Measurements from ENCODE around the gene MIA.
A peak's percentile ranks its signal among the peaks of the same experiment; 100 is the strongest.
"Not testable (repeated sequence)": the region's sequence is repeated elsewhere in the genome, so short reads cannot be mapped to it uniquely, and the experiment has no call there.

MIA gene

DNA sequence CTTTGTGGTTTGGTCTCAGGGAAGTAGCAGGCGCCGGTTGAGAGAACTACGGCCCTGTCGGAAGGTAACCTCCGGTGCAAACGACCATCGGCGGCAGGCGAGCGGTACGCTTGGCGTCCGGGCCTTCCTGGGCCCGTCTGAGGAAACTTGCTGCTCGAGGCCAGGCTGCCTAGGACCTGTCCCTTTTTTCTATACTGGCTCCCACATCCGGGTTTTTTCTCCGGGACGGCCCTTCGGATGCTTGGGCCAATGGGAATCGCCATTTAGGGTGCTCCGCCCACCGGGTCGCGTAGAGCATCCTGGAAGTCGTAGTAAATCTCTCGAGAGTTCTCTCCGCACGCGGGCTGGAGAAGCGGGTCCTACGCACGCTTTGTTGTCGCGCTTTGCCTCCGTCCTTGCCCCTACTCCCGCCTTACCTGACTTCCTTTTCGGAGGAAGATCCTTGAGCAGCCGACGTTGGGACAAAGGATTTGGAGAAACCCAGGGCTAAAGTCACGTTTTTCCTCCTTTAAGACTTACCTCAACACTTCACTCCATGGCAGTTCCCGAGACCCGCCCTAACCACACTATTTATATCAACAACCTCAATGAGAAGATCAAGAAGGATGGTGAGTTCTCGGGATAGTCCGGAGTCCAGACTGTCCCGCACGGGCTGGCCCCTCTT, 24.3 kb upstream of the MIA start, which contains the start of gene SNRPA:
SNRPA (plus strand) TSS at position 330 of the 664 bp plus-strand sequence; CDS start at position 536, 206 bp downstream.
- peak; percentile 96 for DNase-seq

- DNase-seq = no peak
Observed at GRCh38 chr19:40752257-40752781, 23.0 kb upstream of the MIA start.

- DNase-seq = no peak
Observed at GRCh38 chr19:40754611-40755247, 20.6 kb upstream of the MIA start.

DNA sequence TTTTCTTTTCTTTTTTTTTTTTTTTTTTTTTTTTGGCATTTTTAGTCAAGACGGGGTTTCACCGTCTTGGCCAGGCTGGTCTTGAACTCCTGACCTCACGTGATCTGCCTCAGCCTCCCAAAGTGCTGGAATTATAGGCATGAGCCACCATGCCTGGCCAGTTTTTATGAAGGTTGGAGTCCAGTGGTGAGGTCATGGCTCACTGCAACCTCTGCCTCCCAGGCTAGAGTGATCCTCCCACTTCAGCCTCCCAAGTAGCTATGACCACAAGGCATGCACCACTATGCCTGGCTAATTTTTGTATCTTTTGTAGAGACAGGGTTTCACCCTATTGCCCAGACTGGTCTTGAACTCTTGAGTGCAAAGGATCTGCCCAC, 20.1 kb upstream of the MIA start:
- no peak for DNase-seq

GRCh38 chr19:40755791-40756190, 19.5 kb upstream of the MIA start:
- no peak for DNase-seq

DNA sequence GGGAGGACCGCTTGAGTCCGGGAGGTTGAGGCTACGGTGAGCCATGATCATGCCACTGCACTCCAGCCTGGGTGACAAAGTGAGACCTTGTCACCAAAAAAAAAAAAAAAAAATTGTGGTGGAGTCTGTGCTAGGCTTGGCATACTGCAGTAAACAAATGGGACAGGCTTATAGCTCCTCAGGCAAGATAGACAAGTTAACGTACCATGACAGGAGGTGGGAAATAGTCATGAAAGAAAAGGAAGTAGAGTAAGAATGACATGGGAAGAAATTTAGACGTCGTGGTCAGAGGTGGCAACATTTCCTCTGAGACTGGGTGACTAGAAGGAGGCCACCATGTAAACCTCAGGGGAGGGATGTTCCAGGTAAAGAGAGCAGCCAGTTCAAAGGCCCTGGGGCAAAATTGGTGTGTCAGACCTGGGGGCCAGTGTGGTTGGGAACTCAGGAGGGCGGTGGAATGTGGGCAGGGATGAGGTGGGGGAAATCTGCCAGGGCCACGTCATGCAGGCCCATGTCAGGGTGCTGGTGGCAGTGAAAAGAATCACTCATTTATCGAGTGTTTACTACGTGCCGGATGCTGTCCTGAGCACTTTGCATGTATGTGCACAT, 18.7 kb upstream of the MIA start:
- DNase-seq = no peak

- no peak for DNase-seq
Observed at GRCh38 chr19:40758491-40758890, 16.8 kb upstream of the MIA start.

DNA sequence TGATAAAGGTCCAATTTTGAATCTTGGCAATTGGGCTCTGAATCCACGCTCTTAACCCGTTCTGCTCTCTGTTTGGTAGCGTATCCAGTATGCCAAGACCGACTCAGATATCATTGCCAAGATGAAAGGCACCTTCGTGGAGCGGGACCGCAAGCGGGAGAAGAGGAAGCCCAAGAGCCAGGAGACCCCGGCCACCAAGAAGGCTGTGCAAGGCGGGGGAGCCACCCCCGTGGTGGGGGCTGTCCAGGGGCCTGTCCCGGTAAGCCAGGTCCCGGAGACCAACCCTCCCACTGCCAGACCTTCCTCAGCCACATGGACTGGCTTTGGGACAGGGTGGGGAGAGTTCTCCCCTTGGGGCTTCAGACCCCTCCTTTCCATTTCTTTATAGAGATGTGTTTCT, 16.0 kb upstream of the MIA start:
- no peak for DNase-seq

DNA sequence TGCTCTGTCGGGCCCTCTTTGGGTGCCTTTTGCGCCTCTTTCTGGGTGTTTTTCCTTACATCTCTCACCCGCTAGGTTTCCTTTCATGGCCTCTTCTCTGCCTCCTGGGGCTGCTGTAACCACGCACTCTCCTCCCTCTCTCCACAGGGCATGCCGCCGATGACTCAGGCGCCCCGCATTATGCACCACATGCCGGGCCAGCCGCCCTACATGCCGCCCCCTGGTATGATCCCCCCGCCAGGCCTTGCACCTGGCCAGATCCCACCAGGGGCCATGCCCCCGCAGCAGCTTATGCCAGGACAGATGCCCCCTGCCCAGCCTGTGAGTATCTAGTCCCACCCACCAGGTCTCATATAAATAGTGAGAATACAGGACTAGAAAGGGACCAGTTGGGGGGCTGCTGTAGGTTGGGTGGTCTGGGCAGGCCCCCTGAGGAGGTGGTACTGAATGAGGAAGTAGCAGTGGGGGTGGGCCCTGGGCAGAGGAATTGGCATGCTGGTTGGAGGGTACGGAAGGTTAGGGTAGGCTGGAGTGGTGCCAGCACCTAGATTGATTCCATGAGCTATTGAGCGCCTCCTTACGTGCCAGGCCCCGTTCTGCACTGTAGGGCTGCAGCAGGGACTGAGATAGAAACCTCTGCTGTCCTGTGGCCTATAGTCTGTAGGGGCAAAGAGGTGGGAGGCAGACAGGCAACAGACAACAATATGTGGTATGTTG, 12.4 kb upstream of the MIA start:
- no peak for DNase-seq

GRCh38 chr19:40763526-40763925, 11.8 kb upstream of the MIA start:
- DNase-seq = no peak

DNA sequence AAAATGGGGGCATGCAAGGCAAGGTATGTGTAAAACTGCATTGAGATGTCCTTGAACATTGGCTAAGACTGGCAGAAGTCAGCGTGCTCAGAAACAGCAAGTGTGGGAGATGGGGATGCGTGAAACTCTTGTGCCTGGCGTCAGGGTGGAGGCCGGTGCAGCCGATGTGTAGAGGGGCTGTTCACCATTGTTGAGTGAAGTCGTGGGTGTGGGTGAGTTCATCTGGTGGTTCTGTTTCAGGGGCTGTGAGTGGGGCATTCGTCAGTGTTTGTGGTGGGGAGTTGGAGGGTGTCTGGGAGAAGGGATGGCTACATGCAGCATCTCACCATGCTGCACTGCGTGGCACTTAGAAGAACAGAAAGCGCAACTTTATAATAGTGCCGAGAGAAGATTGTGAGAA, 11.4 kb upstream of the MIA start:
- no peak for DNase-seq

- not testable (repeated sequence) for DNase-seq
Observed at GRCh38 chr19:40766385-40766784, 8.9 kb upstream of the MIA start.

- DNase-seq = no peak
Observed at GRCh38 chr19:40768869-40769268, 6.5 kb upstream of the MIA start.

- not testable (repeated sequence) for DNase-seq
Observed at GRCh38 chr19:40771101-40771862, 4.0 kb upstream of the MIA start.

- no peak for DNase-seq
Observed at GRCh38 chr19:40775632-40776022, 306 bp downstream of the MIA start.

GRCh38 chr19:40776364-40776763, 1.0 kb downstream of the MIA start:
- no peak for DNase-seq

- DNase-seq = peak; percentile 90
Observed at GRCh38 chr19:40776932-40777644, 1.8 kb downstream of the MIA start.

GRCh38 chr19:40777645-40777936, 2.3 kb downstream of the MIA start:
- no peak for DNase-seq

DNA sequence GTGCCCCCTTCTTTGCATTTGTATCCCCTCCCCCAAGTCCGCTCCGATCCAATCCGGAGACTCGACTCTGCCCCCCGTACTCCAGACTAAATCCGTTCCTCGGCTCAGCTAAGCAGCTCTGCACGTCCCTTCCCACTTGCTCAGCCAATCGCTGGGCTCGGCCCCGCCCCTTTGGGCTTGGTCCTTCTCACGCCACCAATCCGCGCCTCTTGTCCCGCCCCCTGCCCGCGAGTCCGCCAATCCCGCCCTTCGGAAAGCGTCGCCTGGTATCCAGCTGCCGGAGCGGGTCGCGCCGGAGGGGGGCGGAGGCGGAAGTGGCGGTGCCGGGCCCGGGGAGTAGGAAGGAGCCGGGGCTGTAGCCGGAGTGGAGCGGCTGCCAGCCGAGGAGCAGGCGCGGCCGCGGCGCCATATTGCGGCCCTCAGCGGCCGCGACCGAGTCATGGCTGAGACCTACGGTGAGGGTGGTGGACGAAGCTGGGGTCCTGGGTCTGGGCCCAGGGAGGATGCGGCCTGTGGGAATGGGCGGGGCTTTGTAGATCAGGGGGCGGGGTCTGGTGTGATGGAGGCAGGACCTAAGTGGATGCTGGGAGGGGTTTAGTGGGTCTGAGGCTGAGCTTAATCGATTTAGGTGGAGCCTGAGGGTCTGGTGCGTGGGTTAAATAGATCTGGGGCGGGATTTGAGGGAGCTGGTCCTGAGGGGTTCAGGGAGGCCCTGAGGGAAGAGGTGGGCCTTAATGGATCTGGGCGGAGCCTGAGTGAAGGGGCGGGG, 2.8 kb downstream of the MIA start, which contains the start of gene RAB4B:
RAB4B (plus strand) TSS at position 311 of the 769 bp plus-strand sequence; CDS start at position 440, 129 bp downstream.
- DNase-seq = peak; percentile 97

- no peak for DNase-seq
Observed at GRCh38 chr19:40778706-40779284, 3.5 kb downstream of the MIA start.

- DNase-seq = no peak
Observed at GRCh38 chr19:40780582-40780981, 5.3 kb downstream of the MIA start.
